ENCODE data around the gene RAB7A.

- TF ChIP-seq CTCF (IDR thresholded peaks at IDR 0.05), result no peak
- TF ChIP-seq POLR2A (IDR thresholded peaks at IDR 0.05), result no peak
These were observed 15.1 kb upstream of the RAB7A start for GRCh38 chr3:128710816-128711433.
